Neural progenitor cell (in vitro differentiated cells): ENCODE data around the gene IFI6.
"Not testable (repeated sequence)": the region's sequence is repeated elsewhere in the genome, so short reads cannot be mapped to it uniquely, and the experiment has no call there.

Experiments used
- CTCF ChIP-seq: fragments of 200-600 bp; sonication (generic); IDR thresholded peaks from 2 replicates; pipeline ENCODE4 v1.5.1; 2017; ENCODE audit warnings: antibody characterized with exemption, mild to moderate bottlenecking
- EZH2phosphoT487 ChIP-seq: fragments of 200-600 bp; sonication (generic); IDR thresholded peaks from 2 replicates; pipeline ENCODE4 v1.6.1; 2017; ENCODE audit warnings: antibody characterized with exemption

- not testable (repeated sequence) for TF ChIP-seq CTCF, EZH2phosphoT487
Measured at GRCh38 chr1:27640514-27640913, 31.5 kb downstream of the IFI6 start.
